GM12801 (cell line): Measurements from ENCODE around the gene C19orf44.

ENCODE experiments used
- TF ChIP-seq, protein P1 (sequence below): IDR thresholded peaks from one replicate; pipeline ENCODE4 v1.5.1; 2011; ENCODE audit warnings: control low read depth; ENCODE audit not compliant: insufficient read length; ENCODE audit errors: extremely low read depth

The C19orf44 gene

DNA sequence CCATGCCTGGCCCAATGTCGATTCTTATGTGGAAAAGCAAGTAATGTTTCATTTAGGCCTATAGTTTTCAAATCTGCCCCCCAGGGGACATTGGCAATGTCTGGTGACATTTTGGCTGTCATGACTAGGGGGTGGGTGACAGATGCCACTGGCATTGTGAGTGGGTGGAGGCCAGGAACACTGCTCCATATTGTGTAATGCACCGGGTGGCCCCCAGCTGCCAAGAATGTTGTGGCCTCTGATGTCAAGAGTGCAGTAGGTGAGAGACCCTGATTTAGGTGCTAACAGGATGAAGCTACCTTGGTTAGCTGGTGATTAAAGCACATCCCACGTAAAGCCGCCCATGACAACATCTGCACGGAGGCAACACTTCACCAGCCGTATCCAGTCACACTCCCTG is 10.8 kb downstream of the C19orf44 start:
- TF ChIP-seq, protein P1, sequence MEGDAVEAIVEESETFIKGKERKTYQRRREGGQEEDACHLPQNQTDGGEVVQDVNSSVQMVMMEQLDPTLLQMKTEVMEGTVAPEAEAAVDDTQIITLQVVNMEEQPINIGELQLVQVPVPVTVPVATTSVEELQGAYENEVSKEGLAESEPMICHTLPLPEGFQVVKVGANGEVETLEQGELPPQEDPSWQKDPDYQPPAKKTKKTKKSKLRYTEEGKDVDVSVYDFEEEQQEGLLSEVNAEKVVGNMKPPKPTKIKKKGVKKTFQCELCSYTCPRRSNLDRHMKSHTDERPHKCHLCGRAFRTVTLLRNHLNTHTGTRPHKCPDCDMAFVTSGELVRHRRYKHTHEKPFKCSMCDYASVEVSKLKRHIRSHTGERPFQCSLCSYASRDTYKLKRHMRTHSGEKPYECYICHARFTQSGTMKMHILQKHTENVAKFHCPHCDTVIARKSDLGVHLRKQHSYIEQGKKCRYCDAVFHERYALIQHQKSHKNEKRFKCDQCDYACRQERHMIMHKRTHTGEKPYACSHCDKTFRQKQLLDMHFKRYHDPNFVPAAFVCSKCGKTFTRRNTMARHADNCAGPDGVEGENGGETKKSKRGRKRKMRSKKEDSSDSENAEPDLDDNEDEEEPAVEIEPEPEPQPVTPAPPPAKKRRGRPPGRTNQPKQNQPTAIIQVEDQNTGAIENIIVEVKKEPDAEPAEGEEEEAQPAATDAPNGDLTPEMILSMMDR, result no peak

DNA sequence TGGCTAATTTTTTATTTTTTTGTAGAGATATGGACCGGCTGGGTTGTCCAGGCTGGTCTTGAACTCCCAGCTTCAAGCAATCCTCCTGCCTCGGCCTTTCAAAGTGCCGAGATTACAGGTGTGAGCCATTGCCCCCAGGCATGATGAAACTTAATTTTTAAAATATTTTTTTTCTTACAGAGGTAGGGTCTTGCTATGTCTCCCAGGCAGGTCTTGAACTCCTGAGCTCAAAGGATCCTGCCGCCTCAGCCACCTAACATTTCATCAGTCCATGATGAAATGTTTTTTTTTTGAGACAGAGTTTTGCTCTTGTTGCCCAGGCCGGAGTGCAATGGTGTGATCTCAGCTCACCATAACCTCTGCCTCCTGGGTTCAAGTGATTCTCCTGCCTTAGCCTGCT is 12.4 kb downstream of the C19orf44 start:
- TF ChIP-seq, protein P1, result no peak

DNA sequence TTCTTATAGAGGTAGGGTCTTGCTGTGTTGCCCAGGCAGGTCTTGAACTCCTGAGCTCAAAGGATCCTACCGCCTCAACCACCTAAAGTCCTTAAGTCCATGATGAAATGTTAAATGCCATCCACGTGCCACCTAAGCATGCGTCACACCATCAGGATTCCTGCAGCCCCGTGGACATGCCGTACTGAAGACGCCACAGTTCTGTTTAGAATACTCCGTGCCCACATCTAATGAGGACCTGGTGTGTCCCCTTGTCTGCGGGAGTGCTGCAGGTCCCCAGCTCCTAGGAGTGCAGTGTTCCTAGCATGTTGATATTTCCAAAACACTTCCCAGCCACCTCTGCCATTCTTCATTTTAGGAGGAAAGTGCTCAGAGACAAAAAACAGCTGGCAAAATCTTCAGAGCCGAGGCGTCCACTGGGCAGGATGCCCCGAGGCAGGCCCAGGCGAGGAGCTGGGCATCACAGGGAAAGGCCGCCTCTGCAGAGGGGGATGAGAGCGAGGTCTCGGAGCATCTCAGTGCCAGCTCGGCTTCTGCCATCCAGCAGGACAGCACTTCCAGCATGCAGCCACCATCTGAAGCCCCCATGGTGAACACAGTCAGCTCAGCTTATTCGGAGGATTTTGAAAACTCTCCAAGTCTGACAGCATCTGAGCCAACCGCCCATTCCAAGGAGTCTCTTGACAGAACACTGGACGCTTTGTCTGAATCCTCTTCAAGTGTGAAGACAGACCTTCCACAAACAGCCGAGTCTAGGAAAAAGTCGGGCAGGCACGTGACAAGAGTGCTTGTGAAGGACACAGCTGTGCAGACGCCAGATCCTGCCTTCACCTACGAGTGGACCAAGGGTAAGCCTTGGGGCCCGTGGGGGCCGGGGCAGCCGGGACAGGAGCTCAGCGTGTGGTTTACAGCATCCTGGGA is 13.2 kb downstream of the C19orf44 start:
- TF ChIP-seq, protein P1, result no peak

DNA sequence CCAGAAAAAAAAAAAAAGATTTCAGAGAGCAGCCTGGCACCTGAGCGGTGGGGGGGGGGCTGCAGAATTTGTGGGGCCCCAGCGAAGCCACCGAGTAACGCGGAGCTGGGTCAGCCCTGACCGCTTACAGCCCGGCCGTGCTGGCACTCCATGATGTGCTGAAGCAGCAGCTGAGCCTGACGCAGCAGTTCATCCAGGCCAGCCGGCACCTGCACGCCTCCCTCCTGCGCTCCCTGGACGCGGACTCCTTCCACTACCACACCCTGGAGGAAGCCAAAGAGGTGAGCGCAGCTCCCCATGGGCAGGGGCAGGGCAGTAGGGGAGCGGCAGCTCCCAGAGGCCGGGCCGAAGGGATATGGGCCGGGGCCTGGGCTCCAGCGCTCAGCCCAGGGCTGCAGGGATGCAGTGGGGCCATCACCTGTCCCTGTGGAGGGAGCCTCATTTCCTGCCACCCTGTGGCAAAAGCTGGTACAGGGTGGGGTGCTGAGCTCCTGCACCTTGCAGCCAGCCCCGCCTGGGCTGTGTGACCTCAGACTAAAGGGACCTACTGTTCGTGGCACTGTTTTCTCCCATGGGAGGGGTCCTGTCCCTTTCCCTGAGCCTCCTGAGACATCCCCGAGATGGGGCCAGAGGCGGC is 18.3 kb downstream of the C19orf44 start:
- TF ChIP-seq, protein P1, result no peak

DNA sequence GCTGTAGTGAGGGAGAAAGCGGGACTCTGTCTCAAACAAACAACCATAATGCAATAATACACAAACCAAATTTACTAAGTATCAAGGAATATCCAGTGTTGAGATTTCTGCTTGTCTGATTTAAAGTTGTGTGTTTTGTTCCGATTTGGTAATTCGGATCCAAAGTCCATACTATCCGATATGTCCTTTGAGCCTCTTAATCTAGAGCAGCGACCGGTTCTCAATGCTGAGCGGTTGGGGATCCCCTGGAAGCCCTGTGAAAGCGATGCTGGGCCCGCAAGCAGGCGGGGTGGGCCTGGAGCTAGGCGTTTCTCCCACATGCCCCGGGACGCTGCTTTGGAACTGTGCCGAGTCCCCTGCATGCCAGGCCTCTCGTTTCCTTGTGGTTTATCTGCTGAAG is 20.2 kb downstream of the C19orf44 start:
- TF ChIP-seq, protein P1, result no peak

DNA sequence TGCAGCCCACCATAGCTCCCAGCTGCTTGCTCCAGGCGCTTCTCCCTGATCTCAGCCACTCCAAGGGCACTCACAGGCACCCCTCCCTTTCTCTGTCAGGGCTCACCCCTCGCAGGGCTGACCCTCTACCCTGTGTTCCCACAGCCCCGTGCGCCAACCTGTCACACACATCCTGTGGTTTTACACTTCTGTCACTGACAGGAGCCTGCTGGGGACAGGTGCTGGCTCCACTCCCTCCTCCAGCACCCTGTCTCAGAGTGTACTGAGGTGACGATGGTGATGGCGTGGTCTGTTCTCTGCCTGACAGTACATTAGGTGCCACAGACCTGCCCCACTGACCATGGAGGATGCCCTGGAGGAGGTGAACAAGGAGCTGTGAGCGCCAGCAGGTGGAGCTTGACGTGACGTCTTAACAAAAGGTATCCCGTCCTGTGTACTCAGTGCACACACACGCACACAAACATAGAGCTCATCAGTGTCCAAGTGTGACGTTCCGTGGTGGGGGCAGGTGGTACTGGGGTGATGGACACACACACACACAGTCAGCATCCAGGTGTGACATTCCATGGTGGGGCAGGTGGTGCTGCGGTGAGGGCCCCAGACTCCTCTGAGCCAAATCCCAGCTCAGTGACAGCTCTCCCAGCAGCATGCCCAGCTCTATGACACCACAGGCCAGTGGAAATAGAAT is 20.9 kb downstream of the C19orf44 start:
- TF ChIP-seq, protein P1, result no peak

DNA sequence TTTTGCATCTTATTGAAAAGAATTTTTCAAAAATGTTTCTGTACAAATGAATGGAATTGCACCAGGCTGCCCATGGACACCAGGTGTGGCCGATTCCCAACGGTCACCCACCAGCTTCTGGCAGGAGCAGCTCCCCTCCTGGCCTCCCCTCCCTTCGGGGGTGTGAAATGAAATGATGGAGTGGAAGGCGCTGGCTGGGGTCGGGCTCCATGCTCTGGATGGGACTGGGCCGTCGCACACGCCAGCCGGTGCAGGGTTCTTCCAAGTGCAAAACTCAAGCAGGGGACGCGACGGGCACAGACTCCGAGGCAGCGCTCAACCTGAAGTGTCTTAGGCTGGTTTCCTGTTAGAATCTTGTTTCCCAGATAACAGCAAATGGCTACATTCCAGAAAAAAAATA is 21.9 kb downstream of the C19orf44 start:
- TF ChIP-seq, protein P1, result no peak
